Body of pancreas (tissue), 4 donors: ENCODE results near the gene ENDOD1. TPM values are rescaled to one million over a fixed set of nuclear protein-coding genes. Genes with fewer than 3 reads are reported as not detected.

ENCODE experiments used
- ATAC-seq: fragments of 150-250 bp; one replicate; pipeline ENCODE4 v1.9.1; 2016
- DNase-seq, 4 donors: peaks; one replicate each; pipeline ENCODE4 v3.0.0-alpha.2; 2019
- H3K27ac ChIP-seq, 4 donors: fragments of 200-600 bp; sonication (generic); 1 replicate in 3 of 4; 2 replicates in 1 of 4; pipeline versions ENCODE4 v1.5.1 to v1.6.1; 2016 to 2019; ENCODE audit warnings: mild to moderate bottlenecking in 1 of 4, mixed read lengths in 1 of 4, moderate library complexity in 1 of 4
- H3K27me3 ChIP-seq, 2 donors: fragments of 200-600 bp; sonication (generic); one replicate each; pipeline ENCODE4 v1.6.0; 2016; ENCODE audit warnings: mild to moderate bottlenecking in 1 of 2
- H3K36me3 ChIP-seq, 2 donors: fragments of 200-600 bp; sonication (generic); replicated peaks in 1 of 2; 2 replicates each; pipeline ENCODE4 v1.5.1; 2016; ENCODE audit warnings: low read depth in 2 of 2; ENCODE audit not compliant: insufficient read depth in 1 of 2
- H3K4me1 ChIP-seq: fragments of 200-600 bp; sonication (generic); one replicate; pipeline ENCODE4 v1.6.0; 2016
- H3K4me3 ChIP-seq, 2 donors: fragments of 200-600 bp; sonication (generic); 1 replicate in 1 of 2; 2 replicates in 1 of 2; pipeline ENCODE4 v1.5.1; 2016 to 2019
- H3K9me3 ChIP-seq, 3 donors: fragments of 200-600 bp; sonication (generic); 1 replicate in 2 of 3; 2 replicates in 1 of 3; pipeline ENCODE4 v1.5.1; 2016
- POLR2A ChIP-seq, 3 donors: fragments of 450-650 bp; IDR thresholded peaks; one replicate each; pipeline ENCODE4 v1.6.1; 2016; ENCODE audit warnings: antibody characterized with exemption in 3 of 3, mild to moderate bottlenecking in 2 of 3
- WGBS, 2 donors: methylation state at CpG; one replicate each; pipeline ENCODE4 v1.1.5; 2017; 5-methylcytosine and 5-hydroxymethylcytosine counted together
- intact Hi-C: fragments of 100-400 bp; cut with DNase I; formaldehyde crosslinking; loops from one replicate; pipeline ENCODE4 v1.15.1; 2023
- total RNA-seq, 2 donors: library from RNA; depleted of rRNA; stranded (reverse); fragments of >200 nt; gene quantifications; one replicate each; pipeline ENCODE4 v1.1.0, GENCODE V29; 2016
- TF ChIP-seq, protein P1 (sequence below), 7 experiments: fragments of 450-650 bp in 4 of 7; fragments of 200-600 bp in 3 of 7; sonication (generic) in 3 of 7; IDR thresholded peaks; one replicate each; pipeline ENCODE4 v1.5.1; 2016 to 2019; ENCODE audit warnings: antibody characterized with exemption in 7 of 7

ENDOD1 gene
- total RNA-seq, 2 donors from 2014 or later = 8.6 to 13.7 TPM

DNA sequence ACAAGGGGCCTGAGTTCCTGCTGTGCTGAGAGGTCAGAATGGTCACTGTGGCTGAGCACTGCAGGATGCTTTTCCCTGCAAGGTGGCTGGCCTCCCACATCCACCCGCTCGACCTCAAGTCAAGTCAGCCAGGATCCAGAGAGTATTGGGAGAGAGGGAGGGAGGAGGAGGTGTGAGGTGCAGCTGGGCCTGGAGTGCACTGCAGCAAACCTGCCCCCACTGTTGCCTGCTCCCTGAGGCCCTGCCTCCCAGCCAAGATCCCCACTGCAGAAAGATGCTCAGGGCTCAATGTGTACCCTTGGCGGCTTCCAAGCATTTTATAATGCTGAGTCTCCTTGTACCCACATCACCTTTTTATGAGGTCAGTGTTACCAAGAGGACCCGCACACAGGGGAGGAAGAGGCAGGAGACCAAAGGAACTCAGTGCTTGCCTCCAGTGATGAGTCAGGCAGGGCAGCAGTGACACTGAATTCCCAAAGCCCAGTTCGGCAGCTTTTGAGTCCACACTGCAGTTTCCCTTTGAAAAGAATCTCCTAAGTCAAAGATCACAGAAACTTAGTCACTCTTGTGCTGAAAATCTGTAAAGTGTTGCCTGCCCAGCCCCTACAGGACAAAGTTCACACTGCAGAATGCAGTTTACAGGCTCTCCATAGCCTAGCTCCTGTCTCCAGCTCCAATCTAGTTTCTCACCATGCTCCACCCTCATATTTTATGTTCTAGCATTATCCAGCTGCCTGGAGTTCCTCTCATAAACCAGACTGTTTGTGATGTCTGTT lies 3.1 kb downstream of the ENDOD1 start:
- TF ChIP-seq, protein P1, sequence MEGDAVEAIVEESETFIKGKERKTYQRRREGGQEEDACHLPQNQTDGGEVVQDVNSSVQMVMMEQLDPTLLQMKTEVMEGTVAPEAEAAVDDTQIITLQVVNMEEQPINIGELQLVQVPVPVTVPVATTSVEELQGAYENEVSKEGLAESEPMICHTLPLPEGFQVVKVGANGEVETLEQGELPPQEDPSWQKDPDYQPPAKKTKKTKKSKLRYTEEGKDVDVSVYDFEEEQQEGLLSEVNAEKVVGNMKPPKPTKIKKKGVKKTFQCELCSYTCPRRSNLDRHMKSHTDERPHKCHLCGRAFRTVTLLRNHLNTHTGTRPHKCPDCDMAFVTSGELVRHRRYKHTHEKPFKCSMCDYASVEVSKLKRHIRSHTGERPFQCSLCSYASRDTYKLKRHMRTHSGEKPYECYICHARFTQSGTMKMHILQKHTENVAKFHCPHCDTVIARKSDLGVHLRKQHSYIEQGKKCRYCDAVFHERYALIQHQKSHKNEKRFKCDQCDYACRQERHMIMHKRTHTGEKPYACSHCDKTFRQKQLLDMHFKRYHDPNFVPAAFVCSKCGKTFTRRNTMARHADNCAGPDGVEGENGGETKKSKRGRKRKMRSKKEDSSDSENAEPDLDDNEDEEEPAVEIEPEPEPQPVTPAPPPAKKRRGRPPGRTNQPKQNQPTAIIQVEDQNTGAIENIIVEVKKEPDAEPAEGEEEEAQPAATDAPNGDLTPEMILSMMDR (IDR thresholded peaks at IDR 0.05) = peak in 6 of 7 experiments; percentile 13 to 36 (median 31)
- no peak for TF ChIP-seq POLR2A (IDR thresholded peaks at IDR 0.05)
- Histone ChIP-seq H3K27ac (no peak overlapping the region), H3K4me1 (peaks cover 15% of the 10 kb centered on the region), H3K27me3 (no peaks in the 10 kb centered on the region), H3K4me3 (no peak overlapping the region), H3K9me3 (no peaks in the 10 kb centered on the region), H3K36me3 (no peaks in the 10 kb centered on the region)
- intact Hi-C loops = no loop called here
- no peak for DNase-seq
- no peak for ATAC-seq
- 50 to 59% methylated on average over 5 of the region's 5 CpGs for WGBS, 2 donors

DNA sequence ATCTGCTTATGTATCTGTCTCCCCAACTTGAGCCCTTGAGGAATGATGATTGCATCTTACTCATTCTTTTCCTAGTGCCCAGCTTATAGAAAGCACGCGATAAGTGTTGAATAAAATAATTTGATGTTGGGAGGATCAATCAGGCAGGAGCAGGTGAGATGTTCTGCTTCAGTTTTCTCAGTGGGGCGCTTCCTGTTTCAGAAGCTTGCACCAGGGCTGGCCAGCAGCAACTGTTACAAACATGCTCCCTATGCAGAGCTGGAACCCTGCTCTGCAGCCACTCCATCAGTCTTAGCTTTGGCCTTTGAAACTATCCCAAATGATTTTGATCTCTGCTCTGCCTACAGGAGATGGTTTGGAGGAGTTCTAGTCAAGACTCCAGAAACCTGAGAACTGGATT lies 3.9 kb downstream of the ENDOD1 start:
- no peak for TF ChIP-seq POLR2A (IDR thresholded peaks at IDR 0.05)
- TF ChIP-seq, protein P1 (IDR thresholded peaks at IDR 0.05) = no peak
- intact Hi-C loops = no loop called here
- peaks cover 15% of the 10 kb centered on the region for H3K4me1 ChIP-seq
- H3K9me3 ChIP-seq = no peaks in the 10 kb centered on the region
- H3K36me3 ChIP-seq = no peaks in the 10 kb centered on the region
- 88% methylated on average over 3 of the region's 3 CpGs for WGBS, 2 donors
- H3K4me3 ChIP-seq = no peak overlapping the region
- ATAC-seq = no peak
- H3K27ac ChIP-seq = no peak overlapping the region
- no peaks in the 10 kb centered on the region for H3K27me3 ChIP-seq
- no peak for DNase-seq

DNA sequence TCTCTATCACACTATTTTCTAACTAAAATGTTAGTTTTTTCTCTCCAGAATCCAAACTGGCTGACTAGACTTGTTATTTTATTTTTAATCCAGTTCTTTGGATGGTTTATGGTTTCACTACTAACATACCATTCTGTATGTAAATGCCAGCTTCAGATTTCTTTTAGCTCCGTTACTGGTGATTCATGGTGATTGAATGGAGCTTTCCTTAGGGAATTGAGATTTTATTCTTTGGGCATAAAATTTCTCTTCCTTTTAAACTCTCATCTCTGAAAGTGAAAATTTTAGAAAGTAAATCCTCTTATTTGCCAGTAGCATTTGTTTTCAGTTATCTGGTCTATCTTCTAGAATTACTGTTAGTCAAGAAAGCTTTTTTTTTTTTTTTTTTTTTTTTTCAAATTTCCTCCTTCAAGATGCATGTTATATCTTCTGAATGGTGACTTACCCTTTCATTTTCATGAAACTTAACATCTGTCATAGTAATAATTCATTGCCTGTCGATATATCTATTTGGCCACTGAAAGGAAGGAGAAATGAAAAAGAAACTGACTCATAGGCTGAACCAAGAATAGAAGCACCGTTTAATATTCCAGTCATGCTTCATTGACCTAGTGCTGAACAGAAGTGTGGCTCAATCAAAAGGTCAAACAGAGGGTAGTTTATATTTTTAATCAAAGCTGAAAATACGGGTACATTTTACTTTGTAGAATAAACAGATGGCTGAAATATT lies 6.4 kb downstream of the ENDOD1 start:
- no peak for DNase-seq
- Histone ChIP-seq H3K27ac (no peak overlapping the region), H3K9me3 (no peaks in the 10 kb centered on the region), H3K4me3 (no peak overlapping the region), H3K27me3 (no peaks in the 10 kb centered on the region), H3K4me1 (peaks cover 6% of the 10 kb centered on the region), H3K36me3 (no peaks in the 10 kb centered on the region)
- intact Hi-C loops = no loop called here
- 72 to 81% methylated on average over 4 of the region's 4 CpGs for WGBS, 2 donors
- ATAC-seq = no peak
- TF ChIP-seq, protein P1 (IDR thresholded peaks at IDR 0.05) = no peak

DNA sequence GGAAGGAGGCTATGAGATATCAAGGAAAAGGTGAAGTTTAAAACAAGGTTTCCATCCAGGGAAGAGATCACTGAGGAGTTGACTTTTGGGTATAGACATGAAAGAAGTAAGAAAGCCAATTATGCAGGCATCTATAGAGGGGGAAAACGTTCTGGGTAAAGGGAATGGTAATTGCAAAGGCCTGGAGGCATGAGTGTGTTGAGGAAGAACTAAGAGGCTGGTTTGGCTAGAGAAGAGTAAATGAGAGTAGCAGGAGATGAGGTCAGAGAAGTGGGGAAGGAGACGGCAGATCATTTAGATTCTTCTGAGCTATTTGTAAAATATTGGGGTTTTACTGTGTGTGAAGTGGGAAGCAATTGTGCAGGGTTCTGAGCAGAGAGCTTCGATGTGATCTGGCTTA lies 7.6 kb downstream of the ENDOD1 start:
- intact Hi-C loops = no loop called here
- Histone ChIP-seq H3K36me3 (no peaks in the 10 kb centered on the region), H3K27ac (no peak overlapping the region), H3K4me3 (no peak overlapping the region), H3K27me3 (no peaks in the 10 kb centered on the region), H3K4me1 (no peaks in the 10 kb centered on the region), H3K9me3 (no peaks in the 10 kb centered on the region)
- ATAC-seq (no peak), DNase-seq (no peak)
- TF ChIP-seq, protein P1 (IDR thresholded peaks at IDR 0.05) = no peak
- TF ChIP-seq POLR2A (IDR thresholded peaks at IDR 0.05) = no peak
- 62 to 68% methylated on average over 3 of the region's 3 CpGs for WGBS, 2 donors
